NCI-H2227 (cell line): ENCODE measurements around the gene ERAL1.
"Not testable (repeated sequence)": the region's sequence is repeated elsewhere in the genome, so short reads cannot be mapped to it uniquely, and the experiment has no call there.

ENCODE experiments used
- DNase-seq: peaks from one replicate; lab custom pipeline; 2025; ENCODE audit not compliant: unreplicated experiment; lab: John Stamatoyannopoulos, UW

ERAL1 gene

GRCh38 chr17:28897769-28898526 lies 43.1 kb downstream of the ERAL1 start:
- no peak for DNase-seq

GRCh38 chr17:28898527-28898955 lies 43.7 kb downstream of the ERAL1 start:
- DNase-seq: no peak

GRCh38 chr17:28899212-28899815 lies 44.5 kb downstream of the ERAL1 start:
- no peak for DNase-seq

GRCh38 chr17:28900986-28901726 lies 46.3 kb downstream of the ERAL1 start:
- no peak for DNase-seq

GRCh38 chr17:28901866-28902818 lies 47.3 kb downstream of the ERAL1 start:
- DNase-seq: peak; percentile 79

- DNase-seq: peak; percentile 95
Measured at GRCh38 chr17:28902819-28903545, 48.2 kb downstream of the ERAL1 start, which contains the start of gene DHRS13. DHRS13 (minus strand) TSS chr17:28903079; CDS start chr17:28902944, 135 bp downstream.

- DNase-seq: not testable (repeated sequence)
Measured at GRCh38 chr17:28903546-28903841, 48.7 kb downstream of the ERAL1 start.

- DNase-seq: no peak
Measured at GRCh38 chr17:28904800-28905199, 50.0 kb downstream of the ERAL1 start.

- no peak for DNase-seq
Measured at GRCh38 chr17:28906276-28906675, 51.5 kb downstream of the ERAL1 start.

GRCh38 chr17:28906706-28907438 lies 52.1 kb downstream of the ERAL1 start:
- no peak for DNase-seq

- DNase-seq: no peak
Measured at GRCh38 chr17:28907709-28908475, 53.1 kb downstream of the ERAL1 start.

GRCh38 chr17:28908640-28909167 lies 53.9 kb downstream of the ERAL1 start:
- no peak for DNase-seq

- no peak for DNase-seq
Measured at GRCh38 chr17:28910534-28910933, 55.7 kb downstream of the ERAL1 start.
